Kidney (tissue), 14 donors: ENCODE data around the gene UCHL5. TPM values are rescaled to one million over a fixed set of nuclear protein-coding genes. Genes with fewer than 3 reads are reported as not detected.

ENCODE experiments used
- DNase-seq, 5 donors: peaks; one replicate each; pipeline ENCODE4 v3.0.0-alpha.2; 2013 to 2020
- FAIRE-seq: peaks from 2 replicates; lab custom pipeline; 2012; peaks lifted over from hg19 to GRCh38; lab: Jason Lieb, UNC
- H3K27ac ChIP-seq, 2 donors: one replicate each; pipeline ENCODE4 v1.7.0; 2013; ENCODE audit warnings: low read depth in 2 of 2, low read length in 2 of 2, inconsistent platforms in 1 of 2
- H3K27me3 ChIP-seq: one replicate; pipeline ENCODE4 v1.7.1; 2013; ENCODE audit warnings: low read length, inconsistent platforms; ENCODE audit not compliant: control insufficient read depth, insufficient read depth
- H3K36me3 ChIP-seq, 3 donors: one replicate each; pipeline versions ENCODE4 v1.7.0 to v1.7.1; 2013; ENCODE audit warnings: low read length in 3 of 3, control low read depth in 1 of 3, inconsistent platforms in 1 of 3; ENCODE audit not compliant: insufficient read depth in 3 of 3, control insufficient read depth in 2 of 3
- H3K4me1 ChIP-seq, 3 donors: one replicate each; pipeline versions ENCODE4 v1.7.0 to v1.7.1; 2013; ENCODE audit warnings: low read length in 3 of 3, inconsistent platforms in 1 of 3, low read depth in 1 of 3; ENCODE audit not compliant: control insufficient read depth in 2 of 3, insufficient read depth in 2 of 3
- H3K4me3 ChIP-seq, 3 donors: one replicate each; pipeline versions ENCODE4 v1.7.0 to v1.8.1; 2013; ENCODE audit warnings: low read length in 3 of 3, control low read depth in 1 of 3, inconsistent platforms in 1 of 3
- H3K9ac ChIP-seq, 3 donors: one replicate each; pipeline versions ENCODE4 v1.7.0 to v1.7.1; 2013; ENCODE audit warnings: low read length in 3 of 3, control low read depth in 1 of 3, inconsistent platforms in 1 of 3
- H3K9me3 ChIP-seq, 3 donors: one replicate each; pipeline versions ENCODE4 v1.7.0 to v1.7.1; 2013; ENCODE audit warnings: low read length in 3 of 3, control low read depth in 1 of 3, inconsistent platforms in 1 of 3; ENCODE audit not compliant: control insufficient read depth in 2 of 3, insufficient read depth in 1 of 3
- intact Hi-C: fragments of 100-400 bp; cut with DNase I; formaldehyde crosslinking; loops from one replicate; pipeline ENCODE4 v1.11.1; 2022
- polyA plus RNA-seq: library from polyadenylated mRNA; stranded (reverse); fragments of 350-450 nt; fragmentation: Illumina TruSeq; extraction: RNeasy Lipid Tissue Mini Kit (QIAGEN cat#74804); gene quantifications from one replicate; pipeline ENCODE4 v1.2.3, GENCODE V29; 2014; ENCODE audit warnings: low read depth, low replicate concordance; ENCODE audit not compliant: insufficient read depth
- total RNA-seq: library from RNA; stranded (reverse); fragmentation: NEBNext Ultra II Directional; extraction: Animal tissue kit (Norgen Biotek cat#: 25700); gene quantifications from one replicate; pipeline ENCODE4 v1.2.1, GENCODE V29; 2021
- TF ChIP-seq, protein P1 (sequence below): IDR thresholded peaks from 3 replicates; pipeline ENCODE4 v1.5.1; 2012; ENCODE audit warnings: mild to moderate bottlenecking, moderate library complexity, borderline replicate concordance; ENCODE audit not compliant: insufficient read depth; ENCODE audit errors: extremely low read depth
- donor health status: control.
- donor health status: control.
- donor health status: control.
- donor health status: control.
- donor health status: control.
- donor health status: DM: yes; HTN: yes; CAD: no.
- donor health status: Normal renal cell carcinoma (clear cell type).

UCHL5 gene
- total and polyA plus RNA-seq, 2 donors from 2014 or later, result 15.2 to 26.4 TPM

DNA sequence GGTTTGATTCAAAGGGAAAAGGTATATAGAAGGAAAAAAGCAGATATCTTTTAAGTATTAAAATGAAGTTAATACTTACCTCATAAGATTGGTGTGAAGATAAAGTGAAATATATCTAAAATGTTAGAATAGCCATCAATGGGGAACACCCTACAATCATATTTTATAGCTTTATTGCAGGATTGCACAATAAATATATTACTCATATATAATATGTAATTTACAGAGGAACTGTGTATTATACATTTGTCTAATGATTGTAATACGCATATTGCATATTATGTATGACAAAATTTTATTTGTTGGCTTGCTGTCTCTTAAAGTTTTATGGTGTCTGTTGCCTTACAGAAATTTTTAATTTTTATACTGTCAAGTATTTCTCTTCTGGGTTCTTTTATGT is 47.8 kb downstream of the UCHL5 start:
- intact Hi-C loops, result loop anchor here (10.0 kb wide), 1 partner anchor 207 kb away; the partner anchor contains the start of gene RGS2
- TF ChIP-seq, protein P1, sequence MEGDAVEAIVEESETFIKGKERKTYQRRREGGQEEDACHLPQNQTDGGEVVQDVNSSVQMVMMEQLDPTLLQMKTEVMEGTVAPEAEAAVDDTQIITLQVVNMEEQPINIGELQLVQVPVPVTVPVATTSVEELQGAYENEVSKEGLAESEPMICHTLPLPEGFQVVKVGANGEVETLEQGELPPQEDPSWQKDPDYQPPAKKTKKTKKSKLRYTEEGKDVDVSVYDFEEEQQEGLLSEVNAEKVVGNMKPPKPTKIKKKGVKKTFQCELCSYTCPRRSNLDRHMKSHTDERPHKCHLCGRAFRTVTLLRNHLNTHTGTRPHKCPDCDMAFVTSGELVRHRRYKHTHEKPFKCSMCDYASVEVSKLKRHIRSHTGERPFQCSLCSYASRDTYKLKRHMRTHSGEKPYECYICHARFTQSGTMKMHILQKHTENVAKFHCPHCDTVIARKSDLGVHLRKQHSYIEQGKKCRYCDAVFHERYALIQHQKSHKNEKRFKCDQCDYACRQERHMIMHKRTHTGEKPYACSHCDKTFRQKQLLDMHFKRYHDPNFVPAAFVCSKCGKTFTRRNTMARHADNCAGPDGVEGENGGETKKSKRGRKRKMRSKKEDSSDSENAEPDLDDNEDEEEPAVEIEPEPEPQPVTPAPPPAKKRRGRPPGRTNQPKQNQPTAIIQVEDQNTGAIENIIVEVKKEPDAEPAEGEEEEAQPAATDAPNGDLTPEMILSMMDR, result no peak
- FAIRE-seq, result no peak

DNA sequence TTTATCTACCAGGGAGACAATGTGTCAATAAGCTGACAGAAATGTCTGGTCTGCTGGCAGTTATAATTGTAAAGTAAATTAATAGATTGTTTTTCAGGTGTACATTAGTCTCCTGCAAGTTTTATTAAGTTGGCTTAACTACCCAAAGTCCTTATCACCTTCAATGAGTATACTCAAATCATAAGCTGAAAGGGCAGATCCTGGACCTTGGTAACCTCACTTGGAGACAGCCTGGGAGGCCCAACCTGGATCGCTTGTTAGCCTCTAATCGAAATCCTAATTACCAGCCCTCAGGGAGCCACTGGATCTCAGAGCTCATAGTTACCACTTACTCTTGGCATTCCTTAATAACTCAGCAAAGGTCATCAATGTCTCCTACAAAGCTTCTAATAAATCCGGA is 49.7 kb downstream of the UCHL5 start:
- TF ChIP-seq, protein P1, result no peak
- Histone ChIP-seq H3K9me3 (no peaks in the 10 kb centered on the region), H3K4me3 (no peak overlapping the region), H3K9ac (no peak overlapping the region), H3K27ac (no peak overlapping the region), H3K27me3 (no peaks in the 10 kb centered on the region), H3K36me3 (no peaks in the 10 kb centered on the region), H3K4me1 (no peaks in the 10 kb centered on the region)
- intact Hi-C loops, result no loop called here
- DNase-seq (no peak), FAIRE-seq (no peak)

More for the DNA sequence above, 47.8 kb downstream of the UCHL5 start:
- Histone ChIP-seq H3K9ac (no peak overlapping the region), H3K4me1 (no peaks in the 10 kb centered on the region), H3K4me3 (no peak overlapping the region), H3K9me3 (no peaks in the 10 kb centered on the region), H3K27ac (no peak overlapping the region), H3K36me3 (peaks cover 0 to 2% (median 0%) of the 10 kb centered on the region in 3 donors), H3K27me3 (no peaks in the 10 kb centered on the region)
- no peak for DNase-seq

DNA sequence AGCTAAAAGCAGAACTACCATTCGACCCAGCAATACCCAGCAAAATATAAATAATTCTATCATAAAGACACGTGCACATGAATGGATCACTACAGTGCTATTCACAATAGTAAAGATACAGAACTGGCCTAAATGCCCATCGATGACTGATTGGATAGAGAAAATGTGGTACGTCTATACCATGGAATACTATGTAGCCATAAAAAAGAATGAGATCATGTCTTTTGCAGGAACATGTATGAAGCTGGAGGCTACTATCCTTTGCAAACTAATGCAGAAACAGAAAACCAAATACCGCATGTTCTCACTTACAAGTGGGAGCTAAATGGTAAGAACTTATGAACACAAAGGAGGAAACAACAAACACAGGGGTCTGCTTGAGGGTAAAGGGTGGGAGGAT is 53.4 kb downstream of the UCHL5 start:
- H3K27me3 ChIP-seq, result no peaks in the 10 kb centered on the region
- no peaks in the 10 kb centered on the region for H3K4me1 ChIP-seq
- FAIRE-seq, result no peak
- H3K4me3 ChIP-seq, result no peak overlapping the region
- no peak overlapping the region for H3K27ac ChIP-seq
- no peak for DNase-seq
- H3K9me3 ChIP-seq, result no peaks in the 10 kb centered on the region
- H3K36me3 ChIP-seq, result no peaks in the 10 kb centered on the region
- H3K9ac ChIP-seq, result no peak overlapping the region
- intact Hi-C loops, result no loop called here
- TF ChIP-seq, protein P1, result no peak

DNA sequence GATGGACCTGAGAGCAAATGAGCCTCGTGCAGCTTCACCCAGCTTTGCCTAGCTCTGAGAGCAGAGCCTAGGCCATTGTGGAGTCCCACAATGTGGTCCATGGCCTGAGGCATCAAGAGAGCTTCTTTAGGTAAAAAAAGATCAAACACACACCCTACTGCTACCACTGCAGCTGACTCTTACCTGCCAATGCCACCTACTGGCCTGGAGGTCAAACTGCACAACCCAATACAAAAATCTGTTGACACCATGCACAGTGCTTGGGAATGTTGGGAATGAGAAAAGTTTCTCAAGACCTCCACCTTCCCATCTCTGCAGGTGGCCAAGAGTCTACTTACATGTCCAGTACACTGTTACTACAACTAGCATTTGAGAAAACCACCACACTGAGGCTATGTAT is 60.6 kb downstream of the UCHL5 start:
- Histone ChIP-seq H3K9ac (no peak overlapping the region), H3K27ac (no peak overlapping the region), H3K9me3 (no peaks in the 10 kb centered on the region), H3K27me3 (no peaks in the 10 kb centered on the region), H3K4me1 (no peaks in the 10 kb centered on the region), H3K36me3 (no peaks in the 10 kb centered on the region), H3K4me3 (no peak overlapping the region)
- DNase-seq, result no peak
- TF ChIP-seq, protein P1, result no peak
- intact Hi-C loops, result no loop called here
- FAIRE-seq, result no peak
